Adrenal gland (tissue), 5 donors: Measurements from ENCODE around the gene UCP2.

Experiments
- POLR2A ChIP-seq, 2 donors: fragments of 450-650 bp; IDR thresholded peaks; one replicate each; pipeline ENCODE4 v1.6.1; 2017; ENCODE audit warnings: antibody characterized with exemption in 2 of 2, mild to moderate bottlenecking in 2 of 2, moderate library complexity in 1 of 2
- TF ChIP-seq, protein P1 (sequence below), 6 experiments: fragments of 450-650 bp in 4 of 6; fragments of 200-600 bp in 2 of 6; sonication (generic) in 1 of 6; IDR thresholded peaks; 1 replicate in 5 of 6; 2 replicates in 1 of 6; pipeline versions ENCODE4 v1.5.1 to v1.8.0; 2016 to 2021; ENCODE audit warnings: antibody characterized with exemption in 6 of 6, mild to moderate bottlenecking in 2 of 6, moderate library complexity in 1 of 6
- donor health status: DM: no; HTN: no; CAD: no.

- TF ChIP-seq, protein P1, sequence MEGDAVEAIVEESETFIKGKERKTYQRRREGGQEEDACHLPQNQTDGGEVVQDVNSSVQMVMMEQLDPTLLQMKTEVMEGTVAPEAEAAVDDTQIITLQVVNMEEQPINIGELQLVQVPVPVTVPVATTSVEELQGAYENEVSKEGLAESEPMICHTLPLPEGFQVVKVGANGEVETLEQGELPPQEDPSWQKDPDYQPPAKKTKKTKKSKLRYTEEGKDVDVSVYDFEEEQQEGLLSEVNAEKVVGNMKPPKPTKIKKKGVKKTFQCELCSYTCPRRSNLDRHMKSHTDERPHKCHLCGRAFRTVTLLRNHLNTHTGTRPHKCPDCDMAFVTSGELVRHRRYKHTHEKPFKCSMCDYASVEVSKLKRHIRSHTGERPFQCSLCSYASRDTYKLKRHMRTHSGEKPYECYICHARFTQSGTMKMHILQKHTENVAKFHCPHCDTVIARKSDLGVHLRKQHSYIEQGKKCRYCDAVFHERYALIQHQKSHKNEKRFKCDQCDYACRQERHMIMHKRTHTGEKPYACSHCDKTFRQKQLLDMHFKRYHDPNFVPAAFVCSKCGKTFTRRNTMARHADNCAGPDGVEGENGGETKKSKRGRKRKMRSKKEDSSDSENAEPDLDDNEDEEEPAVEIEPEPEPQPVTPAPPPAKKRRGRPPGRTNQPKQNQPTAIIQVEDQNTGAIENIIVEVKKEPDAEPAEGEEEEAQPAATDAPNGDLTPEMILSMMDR (IDR thresholded peaks at IDR 0.05) = no peak
- TF ChIP-seq POLR2A (IDR thresholded peaks at IDR 0.05) = no peak
Measured at GRCh38 chr11:73968356-73968966, 14.2 kb downstream of the UCP2 start.
